Ectodermal cell (in vitro differentiated cells): ENCODE results near the gene C2orf78. TPM values are rescaled to one million over a fixed set of nuclear protein-coding genes. Genes with fewer than 3 reads are reported as not detected.
"Not testable (repeated sequence)": the region's sequence is repeated elsewhere in the genome, so short reads cannot be mapped to it uniquely, and the experiment has no call there.

Experiments
- H3K27ac ChIP-seq: 2 replicates; pipeline ENCODE4 v1.7.0; 2013; ENCODE audit warnings: mild to moderate bottlenecking, low read depth, low read length; ENCODE audit not compliant: insufficient read depth, poor library complexity, severe bottlenecking
- H3K27me3 ChIP-seq: 2 replicates; pipeline ENCODE4 v1.7.0; 2013; ENCODE audit warnings: mild to moderate bottlenecking, low read length; ENCODE audit not compliant: insufficient read depth, control insufficient read depth, poor library complexity, severe bottlenecking
- H3K36me3 ChIP-seq: one replicate; pipeline ENCODE4 v1.7.0; 2013; ENCODE audit warnings: low read length; ENCODE audit not compliant: control insufficient read depth, insufficient read depth
- H3K4me1 ChIP-seq: one replicate; pipeline ENCODE4 v1.7.0; 2013; ENCODE audit warnings: low read length; ENCODE audit not compliant: control insufficient read depth, insufficient read depth
- H3K4me3 ChIP-seq: 2 replicates; pipeline ENCODE4 v1.7.0; 2013; ENCODE audit warnings: low read depth, low read length, control low read depth; ENCODE audit not compliant: insufficient read depth
- H3K9me3 ChIP-seq: 2 replicates; pipeline ENCODE4 v1.7.0; 2013; ENCODE audit warnings: mild to moderate bottlenecking, low read length, moderate library complexity; ENCODE audit not compliant: control insufficient read depth
- WGBS, 2 experiments: methylation state at CpG; one replicate each; pipeline ENCODE4 v1.1.7; 2013; ENCODE audit warnings: missing lambda C conversion rate in 2 of 2; 5-methylcytosine and 5-hydroxymethylcytosine counted together
- polyA plus RNA-seq, 4 experiments: library from polyadenylated mRNA; stranded (reverse); fragments of 50-300 nt; gene quantifications; one replicate each; pipeline ENCODE4 v1.2.3, GENCODE V29; 2013

The C2orf78 gene
- not detected for polyA plus RNA-seq (2013, experiment 1 of 4)
- polyA plus RNA-seq (2013, experiment 2 of 4): not detected
- polyA plus RNA-seq (2013, experiment 3 of 4): not detected
- polyA plus RNA-seq (2013, experiment 4 of 4): 0.08 TPM

- H3K27ac ChIP-seq, H3K4me3 ChIP-seq, H3K9me3 ChIP-seq, H3K36me3 ChIP-seq, H3K4me1 ChIP-seq, H3K27me3 ChIP-seq: not testable (repeated sequence)
- WGBS, 2 experiments: no CpG with 5 or more reads among the region's 3 CpGs
Observed at GRCh38 chr2:73783883-73784282, at the start of gene C2orf78. TSS of gene C2orf78 (plus strand) at chr2:73784183. CDS start at chr2:73784310, 127 bp downstream.

GRCh38 chr2:73736378-73736777 lies 47.6 kb upstream of the C2orf78 start:
- Histone ChIP-seq H3K4me1 (no peaks in the 10 kb centered on the region), H3K27me3 (peaks cover 32% of the 10 kb centered on the region), H3K27ac (no peak overlapping the region), H3K4me3 (peak overlapping the region; percentile 68), H3K36me3 (peaks cover 11% of the 10 kb centered on the region), H3K9me3 (no peaks in the 10 kb centered on the region)
- 21 to 25% methylated on average over 8 of the region's 8 CpGs for WGBS, 2 experiments

- 6 to 7% methylated on average over 49 of the region's 49 CpGs for WGBS, 2 experiments
- no peak within 1 kb of the TSS for H3K27ac ChIP-seq
- peaks cover 8% of the 10 kb centered on the region for H3K36me3 ChIP-seq
Observed at GRCh38 chr2:73736855-73737779, 46.9 kb upstream of the C2orf78 start, which contains the start of gene TPRKB. TSS of gene TPRKB (minus strand) at chr2:73737345. CDS start at chr2:73734569, 2,776 bp downstream.

GRCh38 chr2:73739101-73739500 lies 44.9 kb upstream of the C2orf78 start:
- no peak overlapping the region for H3K27ac ChIP-seq
- no peaks in the 10 kb centered on the region for H3K4me1 ChIP-seq
- no peaks in the 10 kb centered on the region for H3K9me3 ChIP-seq
- H3K4me3 ChIP-seq: no peak overlapping the region
- 92 to 97% methylated on average over 3 of the region's 3 CpGs for WGBS, 2 experiments
- H3K27me3 ChIP-seq: peaks cover 43% of the 10 kb centered on the region
- H3K36me3 ChIP-seq: peaks cover 4% of the 10 kb centered on the region

More at GRCh38 chr2:73736855-73737779, 46.9 kb upstream of the C2orf78 start, which contains the start of gene TPRKB:
- peak within 1 kb of the TSS; percentile 68 for H3K4me3 ChIP-seq
- H3K4me1 ChIP-seq: no peaks in the 10 kb centered on the region
- H3K27me3 ChIP-seq: peaks cover 39% of the 10 kb centered on the region
- H3K9me3 ChIP-seq: no peaks in the 10 kb centered on the region

GRCh38 chr2:73740767-73741166 lies 43.2 kb upstream of the C2orf78 start:
- Histone ChIP-seq H3K4me1 (no peaks in the 10 kb centered on the region), H3K36me3 (no peaks in the 10 kb centered on the region), H3K27ac (no peak overlapping the region), H3K9me3 (no peaks in the 10 kb centered on the region), H3K27me3 (peaks cover 43% of the 10 kb centered on the region), H3K4me3 (no peak overlapping the region)
- WGBS, 2 experiments: 75 to 81% methylated on average over 2 of the region's 2 CpGs

GRCh38 chr2:73746015-73746876 lies 37.7 kb upstream of the C2orf78 start:
- H3K27me3 ChIP-seq: peaks cover 12% of the 10 kb centered on the region
- 90 to 94% methylated on average over 11 of the region's 11 CpGs for WGBS, 2 experiments
- no peak overlapping the region for H3K4me3 ChIP-seq
- H3K9me3 ChIP-seq: no peaks in the 10 kb centered on the region
- H3K4me1 ChIP-seq: no peaks in the 10 kb centered on the region
- no peaks in the 10 kb centered on the region for H3K36me3 ChIP-seq
- no peak overlapping the region for H3K27ac ChIP-seq

- H3K27ac ChIP-seq: no peak overlapping the region
- no peaks in the 10 kb centered on the region for H3K4me1 ChIP-seq
- no peak overlapping the region for H3K4me3 ChIP-seq
- 99% methylated on average over 3 of the region's 3 CpGs for WGBS, 2 experiments
- H3K27me3 ChIP-seq: peaks cover 6% of the 10 kb centered on the region
- H3K9me3 ChIP-seq: no peaks in the 10 kb centered on the region
- no peaks in the 10 kb centered on the region for H3K36me3 ChIP-seq
Observed at GRCh38 chr2:73746877-73747208, 37.1 kb upstream of the C2orf78 start.

GRCh38 chr2:73749314-73749713 lies 34.7 kb upstream of the C2orf78 start:
- no peaks in the 10 kb centered on the region for H3K27me3 ChIP-seq
- no peaks in the 10 kb centered on the region for H3K4me1 ChIP-seq
- H3K4me3 ChIP-seq: no peak overlapping the region
- WGBS, 2 experiments: 100% methylated on average over 1 to 2 of the region's 2 CpGs
- no peaks in the 10 kb centered on the region for H3K36me3 ChIP-seq
- no peaks in the 10 kb centered on the region for H3K9me3 ChIP-seq
- no peak overlapping the region for H3K27ac ChIP-seq

GRCh38 chr2:73754332-73754731 lies 29.7 kb upstream of the C2orf78 start:
- not testable (repeated sequence) for H3K27ac ChIP-seq, H3K4me1 ChIP-seq, H3K27me3 ChIP-seq, H3K9me3 ChIP-seq, H3K36me3 ChIP-seq, H3K4me3 ChIP-seq
- 94 to 98% methylated on average over 7 of the region's 7 CpGs for WGBS, 2 experiments

GRCh38 chr2:73759285-73759764 lies 24.7 kb upstream of the C2orf78 start:
- 77 to 83% methylated on average over 3 of the region's 3 CpGs for WGBS, 2 experiments
- H3K4me1 ChIP-seq: no peaks in the 10 kb centered on the region
- H3K27me3 ChIP-seq: no peaks in the 10 kb centered on the region
- H3K9me3 ChIP-seq: no peaks in the 10 kb centered on the region
- H3K36me3 ChIP-seq: peaks cover 8% of the 10 kb centered on the region
- H3K27ac ChIP-seq: no peak overlapping the region
- no peak overlapping the region for H3K4me3 ChIP-seq
